HepG2 (cell line): ENCODE results near the gene RHBDL3.

ENCODE experiments used
- CBFB ChIP-seq: sonication (generic); formaldehyde crosslinking; IDR thresholded peaks from 2 replicates; pipeline ENCODE4 v1.4.0; 2020; ENCODE audit warnings: missing genetic modification reagents
- DPF2 ChIP-seq: sonication (generic); formaldehyde crosslinking; IDR thresholded peaks from 2 replicates; pipeline ENCODE4 v1.4.0; 2020; ENCODE audit warnings: mild to moderate bottlenecking, low read depth, missing genetic modification reagents, borderline replicate concordance
- MIER2 ChIP-seq: IDR thresholded peaks from 2 replicates; pipeline ENCODE4 v1.6.1; 2016; ENCODE audit warnings: missing biosample characterization, missing genetic modification reagents
- NFE2L1 ChIP-seq: sonication (generic); formaldehyde crosslinking; IDR thresholded peaks from 2 replicates; pipeline ENCODE4 v1.4.0; 2020; ENCODE audit warnings: missing genetic modification reagents, mild to moderate bottlenecking, borderline replicate concordance
- TAF1 ChIP-seq: sonication (generic); formaldehyde crosslinking; IDR thresholded peaks from 2 replicates; pipeline ENCODE4 v1.4.0; 2020; ENCODE audit warnings: missing genetic modification reagents
- ZNF547 ChIP-seq: sonication (generic); formaldehyde crosslinking; IDR thresholded peaks from 2 replicates; pipeline ENCODE4 v1.5.1; 2020; ENCODE audit warnings: mild to moderate bottlenecking, missing genetic modification reagents
- ZSCAN12 ChIP-seq: sonication (generic); formaldehyde crosslinking; IDR thresholded peaks from 2 replicates; pipeline ENCODE4 v1.9.0; 2021; ENCODE audit warnings: mild to moderate bottlenecking, missing genetic modification reagents
- TF ChIP-seq, protein P1 (sequence below): sonication (generic); formaldehyde crosslinking; IDR thresholded peaks from 2 replicates; pipeline ENCODE4 v1.5.0; 2020; ENCODE audit warnings: mild to moderate bottlenecking, missing genetic modification reagents, moderate library complexity
- TF ChIP-seq, protein P2 (sequence below): sonication (generic); formaldehyde crosslinking; IDR thresholded peaks from 2 replicates; pipeline ENCODE4 v1.4.0; 2020; ENCODE audit warnings: missing genetic modification reagents, mild to moderate bottlenecking, borderline replicate concordance

DNA sequence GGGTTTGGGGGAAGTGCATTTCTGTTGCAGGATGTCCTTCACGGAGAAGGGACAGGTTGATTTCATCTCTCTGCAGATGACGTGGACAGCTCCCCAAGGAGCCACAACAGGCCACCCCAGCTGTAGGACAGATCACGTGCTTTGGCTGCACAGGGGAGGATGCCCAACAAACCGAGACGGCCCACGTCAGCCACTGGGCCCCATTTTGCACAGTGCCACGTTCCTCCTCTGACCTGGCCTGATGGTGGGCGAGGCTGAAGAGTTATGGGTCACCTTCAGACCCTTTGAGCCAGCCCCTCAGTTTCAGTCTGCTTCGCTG, 9.0 kb upstream of the RHBDL3 start:
- TF ChIP-seq NFE2L1 (CRISPR knock-in tag) (no peak), MIER2 (CRISPR knock-in tag) (no peak), ZSCAN12 (no peak), CBFB (CRISPR knock-in tag) (no peak), ZNF547 (CRISPR knock-in tag) (no peak), DPF2 (CRISPR knock-in tag) (no peak), TAF1 (CRISPR knock-in tag) (no peak)
- TF ChIP-seq, protein P1, sequence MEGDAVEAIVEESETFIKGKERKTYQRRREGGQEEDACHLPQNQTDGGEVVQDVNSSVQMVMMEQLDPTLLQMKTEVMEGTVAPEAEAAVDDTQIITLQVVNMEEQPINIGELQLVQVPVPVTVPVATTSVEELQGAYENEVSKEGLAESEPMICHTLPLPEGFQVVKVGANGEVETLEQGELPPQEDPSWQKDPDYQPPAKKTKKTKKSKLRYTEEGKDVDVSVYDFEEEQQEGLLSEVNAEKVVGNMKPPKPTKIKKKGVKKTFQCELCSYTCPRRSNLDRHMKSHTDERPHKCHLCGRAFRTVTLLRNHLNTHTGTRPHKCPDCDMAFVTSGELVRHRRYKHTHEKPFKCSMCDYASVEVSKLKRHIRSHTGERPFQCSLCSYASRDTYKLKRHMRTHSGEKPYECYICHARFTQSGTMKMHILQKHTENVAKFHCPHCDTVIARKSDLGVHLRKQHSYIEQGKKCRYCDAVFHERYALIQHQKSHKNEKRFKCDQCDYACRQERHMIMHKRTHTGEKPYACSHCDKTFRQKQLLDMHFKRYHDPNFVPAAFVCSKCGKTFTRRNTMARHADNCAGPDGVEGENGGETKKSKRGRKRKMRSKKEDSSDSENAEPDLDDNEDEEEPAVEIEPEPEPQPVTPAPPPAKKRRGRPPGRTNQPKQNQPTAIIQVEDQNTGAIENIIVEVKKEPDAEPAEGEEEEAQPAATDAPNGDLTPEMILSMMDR = no peak
- TF ChIP-seq, protein P2, sequence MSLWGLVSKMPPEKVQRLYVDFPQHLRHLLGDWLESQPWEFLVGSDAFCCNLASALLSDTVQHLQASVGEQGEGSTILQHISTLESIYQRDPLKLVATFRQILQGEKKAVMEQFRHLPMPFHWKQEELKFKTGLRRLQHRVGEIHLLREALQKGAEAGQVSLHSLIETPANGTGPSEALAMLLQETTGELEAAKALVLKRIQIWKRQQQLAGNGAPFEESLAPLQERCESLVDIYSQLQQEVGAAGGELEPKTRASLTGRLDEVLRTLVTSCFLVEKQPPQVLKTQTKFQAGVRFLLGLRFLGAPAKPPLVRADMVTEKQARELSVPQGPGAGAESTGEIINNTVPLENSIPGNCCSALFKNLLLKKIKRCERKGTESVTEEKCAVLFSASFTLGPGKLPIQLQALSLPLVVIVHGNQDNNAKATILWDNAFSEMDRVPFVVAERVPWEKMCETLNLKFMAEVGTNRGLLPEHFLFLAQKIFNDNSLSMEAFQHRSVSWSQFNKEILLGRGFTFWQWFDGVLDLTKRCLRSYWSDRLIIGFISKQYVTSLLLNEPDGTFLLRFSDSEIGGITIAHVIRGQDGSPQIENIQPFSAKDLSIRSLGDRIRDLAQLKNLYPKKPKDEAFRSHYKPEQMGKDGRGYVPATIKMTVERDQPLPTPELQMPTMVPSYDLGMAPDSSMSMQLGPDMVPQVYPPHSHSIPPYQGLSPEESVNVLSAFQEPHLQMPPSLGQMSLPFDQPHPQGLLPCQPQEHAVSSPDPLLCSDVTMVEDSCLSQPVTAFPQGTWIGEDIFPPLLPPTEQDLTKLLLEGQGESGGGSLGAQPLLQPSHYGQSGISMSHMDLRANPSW (CRISPR knock-in tag) = no peak
